T47D (cell line): Measurements from ENCODE around the gene CMTR1.

ENCODE experiments used
- DNase-seq, 2 experiments: peaks; one replicate each; pipeline versions ENCODE4 v3.0.0 to v3.0.0-alpha.2; 2011 to 2012; ENCODE audit warnings: low read depth in 1 of 2, low spot score in 1 of 2
- JUND ChIP-seq: IDR thresholded peaks from 2 replicates; pipeline ENCODE4 v1.6.1; 2012; ENCODE audit warnings: low read depth
- in situ Hi-C: cut with HindIII; loops from 2 replicates; pipeline ENCODE4 v1.10.0; 2016; ENCODE audit warnings: low sequenced_read_pairs, low pct_unique_long_range_greater_than_20kb

CMTR1 gene

GRCh38 chr6:37473364-37474095 lies 40.5 kb downstream of the CMTR1 start:
- in situ Hi-C loops: no loop called here
- no peak for TF ChIP-seq JUND
- peak in 1 of 2 experiments; percentile 73 for DNase-seq

GRCh38 chr6:37474316-37474715 lies 41.3 kb downstream of the CMTR1 start:
- TF ChIP-seq JUND: no peak
- in situ Hi-C loops: no loop called here
- DNase-seq: no peak

GRCh38 chr6:37477191-37477590 lies 44.2 kb downstream of the CMTR1 start:
- no peak for TF ChIP-seq JUND
- DNase-seq: no peak
- in situ Hi-C loops: no loop called here

GRCh38 chr6:37477656-37478435 lies 44.8 kb downstream of the CMTR1 start:
- no peak for TF ChIP-seq JUND
- DNase-seq: no peak
- in situ Hi-C loops: no loop called here

GRCh38 chr6:37478827-37479226 lies 45.8 kb downstream of the CMTR1 start:
- no peak for DNase-seq
- in situ Hi-C loops: no loop called here
- TF ChIP-seq JUND: no peak

- no peak for TF ChIP-seq JUND
- in situ Hi-C loops: no loop called here
- no peak for DNase-seq
These were observed 46.3 kb downstream of the CMTR1 start for GRCh38 chr6:37479266-37479854.

GRCh38 chr6:37480118-37480736 lies 47.2 kb downstream of the CMTR1 start:
- in situ Hi-C loops: no loop called here
- DNase-seq: peak in 1 of 2 experiments; percentile 31

GRCh38 chr6:37480951-37481534 lies 48.0 kb downstream of the CMTR1 start:
- DNase-seq: no peak
- in situ Hi-C loops: no loop called here
- no peak for TF ChIP-seq JUND

More at GRCh38 chr6:37480118-37480736, 47.2 kb downstream of the CMTR1 start:
- no peak for TF ChIP-seq JUND

- DNase-seq: no peak
- no peak for TF ChIP-seq JUND
- in situ Hi-C loops: no loop called here
These were observed 48.9 kb downstream of the CMTR1 start for GRCh38 chr6:37481711-37482605.

- no peak for DNase-seq
- in situ Hi-C loops: no loop called here
- TF ChIP-seq JUND: no peak
These were observed 49.7 kb downstream of the CMTR1 start for GRCh38 chr6:37482606-37483251.

- no peak for DNase-seq
- in situ Hi-C loops: no loop called here
- TF ChIP-seq JUND: no peak
These were observed 50.4 kb downstream of the CMTR1 start for GRCh38 chr6:37483252-37483901.
